Endodermal cell (in vitro differentiated cells): ENCODE results near the gene NNT. TPM values are rescaled to one million over a fixed set of nuclear protein-coding genes. Genes with fewer than 3 reads are reported as not detected.

Source experiments
- DNase-seq: peaks from one replicate; pipeline ENCODE4 v3.0.0-alpha.2; 2017
- H3K27ac ChIP-seq: 2 replicates; pipeline ENCODE4 v1.5.1; 2013; ENCODE audit warnings: mild to moderate bottlenecking, low read depth, low read length, moderate library complexity
- H3K27me3 ChIP-seq: 2 replicates; pipeline ENCODE4 v1.6.1; 2013; ENCODE audit warnings: mild to moderate bottlenecking, low read length, moderate library complexity; ENCODE audit not compliant: insufficient read depth, control insufficient read depth, poor library complexity, severe bottlenecking
- H3K36me3 ChIP-seq: 2 replicates; pipeline ENCODE4 v1.7.0; 2013; ENCODE audit warnings: mild to moderate bottlenecking, low read length, moderate library complexity; ENCODE audit not compliant: control insufficient read depth, insufficient read depth
- H3K4me1 ChIP-seq: one replicate; pipeline ENCODE4 v1.7.0; 2013; ENCODE audit warnings: low read length; ENCODE audit not compliant: control insufficient read depth, insufficient read depth
- H3K4me3 ChIP-seq: 2 replicates; pipeline ENCODE4 v1.5.1; 2013; ENCODE audit warnings: mild to moderate bottlenecking, low read length, moderate library complexity
- H3K9ac ChIP-seq: 2 replicates; pipeline ENCODE4 v1.6.1; 2013; ENCODE audit warnings: mild to moderate bottlenecking, low read length, moderate library complexity; ENCODE audit not compliant: poor library complexity, severe bottlenecking; ENCODE audit errors: extremely low read depth
- H3K9me3 ChIP-seq: 2 replicates; pipeline ENCODE4 v1.6.1; 2013; ENCODE audit warnings: mild to moderate bottlenecking, low read length, moderate library complexity; ENCODE audit not compliant: control insufficient read depth
- H3K27ac Mint-ChIP-seq: 2 replicates; pipeline ENCODE4 v1.8.0; 2020; ENCODE audit warnings: mixed read lengths
- H3K27me3 Mint-ChIP-seq: 2 replicates; pipeline ENCODE4 v1.8.0; 2021; ENCODE audit warnings: mild to moderate bottlenecking, mixed read lengths; ENCODE audit not compliant: insufficient read depth
- H3K36me3 Mint-ChIP-seq: 2 replicates; pipeline ENCODE4 v1.8.0; 2020; ENCODE audit warnings: low read depth, mixed read lengths
- H3K4me1 Mint-ChIP-seq: 2 replicates; pipeline ENCODE4 v1.8.0; 2020; ENCODE audit warnings: mixed read lengths
- H3K4me3 Mint-ChIP-seq: 2 replicates; pipeline ENCODE4 v1.8.0; 2020; ENCODE audit warnings: mild to moderate bottlenecking, moderate library complexity, mixed read lengths
- H3K9me3 Mint-ChIP-seq: 2 replicates; pipeline ENCODE4 v1.8.0; 2020; ENCODE audit warnings: mild to moderate bottlenecking, mixed read lengths
- CTCF ChIP-seq: fragments of 200-600 bp; sonication (generic); conservative IDR thresholded peaks from 2 replicates; pipeline ENCODE4 v1.5.0; 2021; ENCODE audit warnings: antibody characterized with exemption, mild to moderate bottlenecking
- WGBS, 2 experiments: methylation state at CpG; one replicate each; pipeline versions ENCODE4 v1.1.5 to v1.1.7; 2013; ENCODE audit warnings: missing lambda C conversion rate in 2 of 2, mixed read lengths in 1 of 2; ENCODE audit not compliant: insufficient coverage in 1 of 2, insufficient read length in 1 of 2; 5-methylcytosine and 5-hydroxymethylcytosine counted together
- total RNA-seq, 2 donors: library from RNA; stranded (reverse); fragmentation: NEBNext Ultra II Directional in 1 of 2; extraction: Animal tissue kit (Norgen Biotek cat#: 25700) in 1 of 2; gene quantifications; 2 replicates in 1 of 2; 3 replicates in 1 of 2; pipeline ENCODE4 v1.2.1, GENCODE V29; 2021

The NNT gene
- total RNA-seq, 2 donors from 2014 or later = 27.5 to 27.9 TPM

GRCh38 chr5:43584166-43584699 lies 18.7 kb upstream of the NNT start:
- no peak for TF ChIP-seq CTCF
- Mint-ChIP-seq H3K4me3 (no peak overlapping the region), H3K27me3 (no peaks in the 10 kb centered on the region), H3K27ac (no peak overlapping the region), H3K9me3 (peaks cover 5% of the 10 kb centered on the region), H3K4me1 (peaks cover 4% of the 10 kb centered on the region), H3K36me3 (peaks cover 2% of the 10 kb centered on the region)
- Histone ChIP-seq H3K9ac (no peak overlapping the region), H3K27ac (no peak overlapping the region), H3K4me3 (no peak overlapping the region), H3K9me3 (peaks cover 13% of the 10 kb centered on the region), H3K27me3 (no peaks in the 10 kb centered on the region), H3K36me3 (no peaks in the 10 kb centered on the region), H3K4me1 (no peaks in the 10 kb centered on the region)
- DNase-seq = no peak
- whole genome bisulfite sequencing, 2 experiments = 75% methylated on average over 1 of the region's 1 CpG; no CpG with 5 or more reads in 1 of the 2 experiments

DNA sequence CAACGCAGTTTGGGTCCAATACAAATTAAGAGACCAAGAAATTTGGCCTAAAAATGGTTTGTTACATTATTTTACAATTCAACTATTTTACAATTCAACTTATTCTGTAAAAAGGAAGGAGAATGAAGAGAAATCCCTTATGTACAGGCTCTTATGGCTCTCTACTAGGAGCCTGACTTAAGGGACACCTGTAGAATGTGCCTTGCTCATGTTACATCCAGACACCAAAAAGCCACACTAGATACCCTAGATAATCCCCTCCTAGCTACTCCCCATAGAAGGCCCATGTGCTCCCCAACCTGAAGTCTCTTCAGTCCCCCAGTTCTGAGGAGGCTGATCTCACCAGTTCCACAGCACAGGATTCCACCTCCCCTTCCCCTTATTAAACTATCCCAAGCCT lies 14.1 kb upstream of the NNT start:
- Histone ChIP-seq H3K9me3 (peaks cover 13% of the 10 kb centered on the region), H3K9ac (no peak overlapping the region), H3K4me1 (no peaks in the 10 kb centered on the region), H3K27me3 (no peaks in the 10 kb centered on the region), H3K4me3 (no peak overlapping the region), H3K27ac (no peak overlapping the region), H3K36me3 (no peaks in the 10 kb centered on the region)
- 40 to 55% methylated on average over 1 of the region's 1 CpG for WGBS, 2 experiments
- Mint-ChIP-seq H3K9me3 (peaks cover 5% of the 10 kb centered on the region), H3K27ac (no peak overlapping the region), H3K36me3 (peaks cover 2% of the 10 kb centered on the region), H3K4me1 (no peaks in the 10 kb centered on the region), H3K27me3 (no peaks in the 10 kb centered on the region), H3K4me3 (no peak overlapping the region)
- no peak for DNase-seq
- TF ChIP-seq CTCF = no peak

DNA sequence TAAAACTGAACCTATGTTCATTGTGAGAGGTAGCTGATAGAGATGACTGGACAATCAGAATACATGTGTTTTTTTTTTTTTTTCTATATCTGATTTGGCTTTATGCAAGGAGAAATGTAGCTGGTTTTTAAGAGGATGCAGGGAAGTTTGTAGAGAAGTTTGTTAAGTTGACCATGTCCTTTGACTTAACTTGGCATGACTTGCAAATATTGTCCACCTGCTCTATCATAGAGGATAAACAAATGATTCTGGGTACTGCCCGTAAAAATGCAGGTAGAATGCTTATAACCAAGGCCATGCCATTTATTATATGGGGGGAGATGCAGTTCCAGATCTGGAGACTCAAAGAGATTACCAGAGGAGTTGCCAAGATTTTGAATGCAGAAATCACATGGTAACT lies 13.7 kb upstream of the NNT start:
- Mint-ChIP-seq H3K27me3 (no peaks in the 10 kb centered on the region), H3K9me3 (peaks cover 5% of the 10 kb centered on the region), H3K4me1 (no peaks in the 10 kb centered on the region), H3K4me3 (no peak overlapping the region), H3K27ac (no peak overlapping the region), H3K36me3 (peaks cover 2% of the 10 kb centered on the region)
- no peak overlapping the region for H3K4me3 ChIP-seq
- peaks cover 10% of the 10 kb centered on the region for H3K9me3 ChIP-seq
- no peak overlapping the region for H3K27ac ChIP-seq
- H3K9ac ChIP-seq = no peak overlapping the region
- TF ChIP-seq CTCF = no peak
- no peaks in the 10 kb centered on the region for H3K36me3 ChIP-seq
- no peaks in the 10 kb centered on the region for H3K4me1 ChIP-seq
- no peaks in the 10 kb centered on the region for H3K27me3 ChIP-seq
- no peak for DNase-seq
- 86% methylated on average over 1 of the region's 1 CpG; no CpG with 5 or more reads in 1 of the 2 experiments for WGBS, 2 experiments
